Body of pancreas (tissue), 4 donors: ENCODE results near the gene ACTG2. TPM values are rescaled to one million over a fixed set of nuclear protein-coding genes. Genes with fewer than 3 reads are reported as not detected.

Source experiments
- ATAC-seq: fragments of 150-250 bp; one replicate; pipeline ENCODE4 v1.9.1; 2016
- DNase-seq, 4 donors: peaks; one replicate each; pipeline ENCODE4 v3.0.0-alpha.2; 2019
- H3K27ac ChIP-seq, 4 donors: fragments of 200-600 bp; sonication (generic); 1 replicate in 3 of 4; 2 replicates in 1 of 4; pipeline versions ENCODE4 v1.5.1 to v1.6.1; 2016 to 2019; ENCODE audit warnings: mild to moderate bottlenecking in 1 of 4, mixed read lengths in 1 of 4, moderate library complexity in 1 of 4
- H3K27me3 ChIP-seq, 2 donors: fragments of 200-600 bp; sonication (generic); one replicate each; pipeline ENCODE4 v1.6.0; 2016; ENCODE audit warnings: mild to moderate bottlenecking in 1 of 2
- H3K36me3 ChIP-seq, 2 donors: fragments of 200-600 bp; sonication (generic); replicated peaks in 1 of 2; 2 replicates each; pipeline ENCODE4 v1.5.1; 2016; ENCODE audit warnings: low read depth in 2 of 2; ENCODE audit not compliant: insufficient read depth in 1 of 2
- H3K4me1 ChIP-seq: fragments of 200-600 bp; sonication (generic); one replicate; pipeline ENCODE4 v1.6.0; 2016
- H3K4me3 ChIP-seq, 2 donors: fragments of 200-600 bp; sonication (generic); 1 replicate in 1 of 2; 2 replicates in 1 of 2; pipeline ENCODE4 v1.5.1; 2016 to 2019
- H3K9me3 ChIP-seq, 3 donors: fragments of 200-600 bp; sonication (generic); 1 replicate in 2 of 3; 2 replicates in 1 of 3; pipeline ENCODE4 v1.5.1; 2016
- CTCF ChIP-seq, 7 experiments: fragments of 450-650 bp in 4 of 7; fragments of 200-600 bp in 3 of 7; sonication (generic) in 3 of 7; IDR thresholded peaks; one replicate each; pipeline ENCODE4 v1.5.1; 2016 to 2019; ENCODE audit warnings: antibody characterized with exemption in 7 of 7
- POLR2A ChIP-seq, 3 donors: fragments of 450-650 bp; IDR thresholded peaks; one replicate each; pipeline ENCODE4 v1.6.1; 2016; ENCODE audit warnings: antibody characterized with exemption in 3 of 3, mild to moderate bottlenecking in 2 of 3
- WGBS, 2 donors: methylation state at CpG; one replicate each; pipeline ENCODE4 v1.1.5; 2017; 5-methylcytosine and 5-hydroxymethylcytosine counted together
- intact Hi-C: fragments of 100-400 bp; cut with DNase I; formaldehyde crosslinking; loops from one replicate; pipeline ENCODE4 v1.15.1; 2023
- total RNA-seq, 2 donors: library from RNA; depleted of rRNA; stranded (reverse); fragments of >200 nt; gene quantifications; one replicate each; pipeline ENCODE4 v1.1.0, GENCODE V29; 2016

Gene ACTG2
- total RNA-seq, 2 donors from 2014 or later, result 0.52 to 1.3 TPM

GRCh38 chr2:73962798-73963197, 70.0 kb downstream of the ACTG2 start:
- Histone ChIP-seq H3K4me1 (no peaks in the 10 kb centered on the region), H3K36me3 (peaks cover 3 to 4% of the 10 kb centered on the region in 2 donors), H3K4me3 (no peak overlapping the region), H3K27ac (no peak overlapping the region), H3K9me3 (no peaks in the 10 kb centered on the region), H3K27me3 (no peaks in the 10 kb centered on the region)
- 56 to 59% methylated on average over 5 of the region's 5 CpGs for WGBS, 2 donors
- ATAC-seq (no peak), DNase-seq (no peak)
- intact Hi-C loops, result no loop called here
- no peak for TF ChIP-seq POLR2A (IDR thresholded peaks at IDR 0.05)
- no peak for TF ChIP-seq CTCF (IDR thresholded peaks at IDR 0.05)

DNA sequence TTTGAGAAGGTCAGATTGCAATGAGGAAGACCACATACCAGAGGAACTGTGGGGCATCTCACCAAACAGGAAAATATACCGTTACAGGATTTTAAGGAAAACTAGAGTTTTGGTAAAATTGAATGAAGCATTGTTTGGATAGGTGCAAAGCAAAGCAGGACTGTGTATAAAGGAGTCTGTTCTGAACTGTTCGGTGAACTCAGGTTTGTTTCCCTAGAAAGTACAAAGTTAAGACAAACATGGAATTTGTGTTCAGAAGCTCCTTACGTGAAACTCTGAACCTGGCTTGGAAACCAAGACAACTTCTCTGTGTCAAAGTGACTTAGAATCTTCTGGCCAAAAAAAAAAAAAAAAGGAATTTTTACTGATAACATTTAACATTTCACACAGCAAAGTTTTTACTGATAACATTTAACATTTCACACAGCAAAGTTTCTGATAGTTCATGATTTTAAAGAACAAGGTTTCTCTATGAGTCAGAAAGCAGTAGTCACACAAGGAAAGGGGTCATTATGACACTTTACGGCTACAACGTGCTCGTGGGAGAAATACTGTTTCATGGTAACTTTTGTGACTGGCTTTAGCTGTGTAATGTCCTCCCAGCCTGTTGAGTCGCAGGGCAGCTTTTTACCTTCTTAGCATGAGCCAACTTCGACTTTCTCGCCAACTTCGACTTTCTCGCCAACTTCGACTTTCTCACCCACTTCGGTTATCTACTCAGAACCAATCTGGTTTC, 70.7 kb downstream of the ACTG2 start:
- Histone ChIP-seq H3K36me3 (peaks cover 3 to 4% of the 10 kb centered on the region in 2 donors), H3K27ac (no peak overlapping the region), H3K4me3 (no peak overlapping the region), H3K9me3 (no peaks in the 10 kb centered on the region), H3K27me3 (no peaks in the 10 kb centered on the region), H3K4me1 (no peaks in the 10 kb centered on the region)
- DNase-seq (no peak), ATAC-seq (peak; percentile 21)
- intact Hi-C loops, result no loop called here
- 55 to 67% methylated on average over 13 of the region's 13 CpGs for WGBS, 2 donors
- TF ChIP-seq POLR2A (IDR thresholded peaks at IDR 0.05) (no peak), CTCF (IDR thresholded peaks at IDR 0.05) (no peak)

- peaks cover 2 to 3% of the 10 kb centered on the region in 2 donors for H3K36me3 ChIP-seq
- no peaks in the 10 kb centered on the region for H3K27me3 ChIP-seq
- no peaks in the 10 kb centered on the region for H3K9me3 ChIP-seq
- H3K27ac ChIP-seq, result no peak overlapping the region
- no peak for ATAC-seq
- intact Hi-C loops, result no loop called here
- H3K4me1 ChIP-seq, result no peaks in the 10 kb centered on the region
- DNase-seq, result no peak
- TF ChIP-seq CTCF (IDR thresholded peaks at IDR 0.05) (no peak), POLR2A (IDR thresholded peaks at IDR 0.05) (no peak)
- WGBS, 2 donors, result 84 to 88% methylated on average over 2 of the region's 2 CpGs
- no peak overlapping the region for H3K4me3 ChIP-seq
These were observed 71.4 kb downstream of the ACTG2 start for GRCh38 chr2:73964223-73964622.

DNA sequence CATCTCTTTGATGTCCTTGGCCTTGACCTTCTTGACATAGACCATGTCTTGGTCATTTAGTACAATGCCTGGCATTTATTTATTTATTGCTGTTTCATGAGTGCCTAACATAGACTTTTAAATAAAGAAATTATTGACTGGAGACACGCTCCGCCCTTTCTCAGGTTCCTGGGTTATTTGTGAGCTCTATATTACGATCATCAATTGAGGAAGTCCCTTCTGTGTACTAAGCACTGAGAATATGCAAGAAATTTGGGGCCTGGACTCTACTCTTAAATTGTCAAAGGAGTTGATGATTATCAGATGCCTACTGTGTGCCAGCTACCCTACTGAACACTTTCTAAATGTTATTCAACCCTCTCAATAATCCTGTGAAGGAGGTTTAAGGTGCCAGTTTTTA, 72.2 kb downstream of the ACTG2 start:
- no peak for TF ChIP-seq POLR2A (IDR thresholded peaks at IDR 0.05)
- intact Hi-C loops, result no loop called here
- 91 to 95% methylated on average over 3 of the region's 3 CpGs for WGBS, 2 donors
- no peaks in the 10 kb centered on the region for H3K36me3 ChIP-seq
- H3K27ac ChIP-seq, result no peak overlapping the region
- no peaks in the 10 kb centered on the region for H3K4me1 ChIP-seq
- DNase-seq (no peak), ATAC-seq (no peak)
- H3K27me3 ChIP-seq, result no peaks in the 10 kb centered on the region
- no peaks in the 10 kb centered on the region for H3K9me3 ChIP-seq
- no peak overlapping the region for H3K4me3 ChIP-seq

- DNase-seq, result no peak
- no peak for ATAC-seq
- Histone ChIP-seq H3K36me3 (no peaks in the 10 kb centered on the region), H3K4me1 (peaks cover 18% of the 10 kb centered on the region), H3K27ac (no peak overlapping the region), H3K27me3 (no peaks in the 10 kb centered on the region), H3K9me3 (no peaks in the 10 kb centered on the region), H3K4me3 (no peak overlapping the region)
- WGBS, 2 donors, result 88 to 91% methylated on average over 8 of the region's 8 CpGs
- TF ChIP-seq POLR2A (IDR thresholded peaks at IDR 0.05) (no peak), CTCF (IDR thresholded peaks at IDR 0.05) (no peak)
- intact Hi-C loops, result no loop called here
These were observed 75.6 kb downstream of the ACTG2 start for GRCh38 chr2:73968357-73968937.
